GM06990 (cell line): ENCODE measurements around the gene PIGO.
A peak's percentile ranks its signal among the peaks of the same experiment; 100 is the strongest.

Source experiments
- DNase-seq: peaks from one replicate; pipeline ENCODE4 v3.0.0-alpha.2; 2011; ENCODE audit not compliant: insufficient read length; ENCODE audit errors: extremely low read depth
- H3K27me3 ChIP-seq: replicated peaks from 2 replicates; pipeline ENCODE4 v1.6.0; 2011; ENCODE audit warnings: low read length; ENCODE audit not compliant: control insufficient read depth, insufficient read depth
- H3K36me3 ChIP-seq: 2 replicates; pipeline ENCODE4 v1.5.1; 2011; ENCODE audit warnings: low read length; ENCODE audit not compliant: control insufficient read depth, insufficient read depth
- H3K4me3 ChIP-seq: replicated peaks from 2 replicates; pipeline ENCODE4 v1.5.1; 2011; ENCODE audit warnings: low read depth, mild to moderate bottlenecking, control low read depth, low read length
- CTCF ChIP-seq: IDR thresholded peaks from 2 replicates; pipeline ENCODE4 v1.5.1; 2011; ENCODE audit warnings: low read length, control low read depth, mild to moderate bottlenecking, inconsistent platforms; ENCODE audit not compliant: insufficient read depth, poor library complexity, severe bottlenecking

PIGO gene

GRCh38 chr9:35072461-35073278 lies 23.7 kb downstream of the PIGO start, which contains the start of gene VCP:
Gene VCP, minus strand, starts transcription at chr9:35072625. Its CDS starts 272 bp downstream, at chr9:35072353.
- Histone ChIP-seq H3K36me3 (peaks cover 12% of the 10 kb centered on the region), H3K4me3 (peak within 1 kb of the TSS; percentile 85), H3K27me3 (no peaks in the 10 kb centered on the region)
- peak; percentile 99 for DNase-seq
- TF ChIP-seq CTCF: no peak

- DNase-seq: peak; percentile 91
- peak; percentile 20 for TF ChIP-seq CTCF
- Histone ChIP-seq H3K4me3 (peak overlapping the region; percentile 85), H3K27me3 (no peaks in the 10 kb centered on the region), H3K36me3 (peaks cover 15% of the 10 kb centered on the region)
Observed at GRCh38 chr9:35071814-35072460, 24.5 kb downstream of the PIGO start.

GRCh38 chr9:35070823-35071813 lies 25.3 kb downstream of the PIGO start:
- no peak for DNase-seq
- H3K36me3 ChIP-seq: peaks cover 20% of the 10 kb centered on the region
- TF ChIP-seq CTCF: no peak
- H3K27me3 ChIP-seq: no peaks in the 10 kb centered on the region
- peak overlapping the region; percentile 85 for H3K4me3 ChIP-seq

GRCh38 chr9:35069020-35069419 lies 27.4 kb downstream of the PIGO start:
- no peak for DNase-seq
- no peak for TF ChIP-seq CTCF
- Histone ChIP-seq H3K36me3 (peaks cover 26% of the 10 kb centered on the region), H3K27me3 (no peaks in the 10 kb centered on the region), H3K4me3 (no peak overlapping the region)

GRCh38 chr9:35067056-35067455 lies 29.3 kb downstream of the PIGO start:
- Histone ChIP-seq H3K27me3 (no peaks in the 10 kb centered on the region), H3K36me3 (peaks cover 39% of the 10 kb centered on the region), H3K4me3 (no peak overlapping the region)
- no peak for DNase-seq
- TF ChIP-seq CTCF: no peak
